HepG2 (cell line): ENCODE measurements around the gene CD151. TPM values are rescaled to one million over a fixed set of nuclear protein-coding genes. Genes with fewer than 3 reads are reported as not detected.
A peak's percentile ranks its signal among the peaks of the same experiment; 100 is the strongest.

Source experiments
- EEA1 ChIP-seq: sonication (generic); formaldehyde crosslinking; IDR thresholded peaks from 2 replicates; pipeline ENCODE4 v1.5.1; 2020; ENCODE audit warnings: mild to moderate bottlenecking, missing genetic modification reagents, borderline replicate concordance
- HMG20B ChIP-seq: conservative IDR thresholded peaks from 2 replicates; pipeline ENCODE4 v1.6.1; 2016; ENCODE audit warnings: missing genetic modification reagents, missing compliant biosample characterization
- NFIC ChIP-seq: IDR thresholded peaks from 2 replicates; pipeline ENCODE4 v1.6.1; 2012; ENCODE audit warnings: mild to moderate bottlenecking, low read length, inconsistent platforms
- ONECUT2 ChIP-seq: sonication (generic); formaldehyde crosslinking; IDR thresholded peaks from 2 replicates; pipeline ENCODE4 v1.4.0; 2020; ENCODE audit warnings: missing genetic modification reagents
- TAF1 ChIP-seq: sonication (generic); formaldehyde crosslinking; IDR thresholded peaks from 2 replicates; pipeline ENCODE4 v1.4.0; 2020; ENCODE audit warnings: missing genetic modification reagents
- ZNF468 ChIP-seq: sonication (generic); formaldehyde crosslinking; IDR thresholded peaks from 2 replicates; pipeline ENCODE4 v1.8.0; 2022; ENCODE audit warnings: mild to moderate bottlenecking, moderate library complexity, missing genetic modification reagents
- ZNF672 ChIP-seq: sonication (generic); formaldehyde crosslinking; IDR thresholded peaks from 2 replicates; pipeline ENCODE4 v1.8.1; 2022; ENCODE audit warnings: missing genetic modification reagents
- ZNF703 ChIP-seq: sonication (generic); formaldehyde crosslinking; IDR thresholded peaks from 2 replicates; pipeline ENCODE4 v1.5.1; 2020; ENCODE audit warnings: missing genetic modification reagents, mild to moderate bottlenecking, moderate library complexity, borderline replicate concordance
- ZNF878 ChIP-seq: sonication (generic); formaldehyde crosslinking; IDR thresholded peaks from 2 replicates; pipeline ENCODE4 v1.8.1; 2023; ENCODE audit warnings: mild to moderate bottlenecking, missing genetic modification reagents, moderate library complexity
- ZSCAN29 ChIP-seq: sonication (generic); formaldehyde crosslinking; conservative IDR thresholded peaks from 2 replicates; pipeline ENCODE4 v1.4.0; 2020; ENCODE audit warnings: mild to moderate bottlenecking, missing genetic modification reagents
- polyA plus RNA-seq, 8 experiments: library from polyadenylated mRNA; depleted of rRNA in 3 of 8; stranded (reverse) in 7 of 8; unstranded in 1 of 8; fragments of >200 nt; fragmentation: Illumina TruSeq in 4 of 8; extraction: Trizol in 4 of 8; gene quantifications; 2 replicates each; pipeline versions ENCODE4 v1.2.1 to v1.2.3, GENCODE V29; 2011 to 2016; ENCODE audit warnings: low read depth in 4 of 8, missing spikeins in 1 of 8, mixed read lengths in 1 of 8; ENCODE audit not compliant: insufficient read depth in 1 of 8
- total RNA-seq, 5 experiments: library from RNA; depleted of rRNA; stranded (reverse); fragments of >200 nt; fragmentation: Illumina TruSeq; extraction: Trizol; gene quantifications; 2 replicates each; pipeline ENCODE4 v1.2.3, GENCODE V29; 2016; ENCODE audit warnings: low read depth in 1 of 5
- TF ChIP-seq, protein P1 (sequence below): sonication (generic); formaldehyde crosslinking; IDR thresholded peaks from 2 replicates; pipeline ENCODE4 v1.5.1; 2020; ENCODE audit warnings: mild to moderate bottlenecking, missing genetic modification reagents, moderate library complexity
- TF ChIP-seq, protein P2 (sequence below): sonication (generic); formaldehyde crosslinking; IDR thresholded peaks from 2 replicates; pipeline ENCODE4 v1.8.0; 2022; ENCODE audit warnings: missing genetic modification reagents, mild to moderate bottlenecking, moderate library complexity, borderline replicate concordance
- TF ChIP-seq, protein P3 (sequence below): sonication (generic); formaldehyde crosslinking; conservative IDR thresholded peaks from 2 replicates; pipeline ENCODE4 v1.4.0; 2020; ENCODE audit warnings: missing genetic modification reagents
- TF ChIP-seq, protein P4 (sequence below): sonication (generic); formaldehyde crosslinking; IDR thresholded peaks from 2 replicates; pipeline ENCODE4 v1.5.1; 2020; ENCODE audit warnings: mild to moderate bottlenecking, moderate library complexity, missing genetic modification reagents
- TF ChIP-seq, protein P5 (sequence below): sonication (generic); formaldehyde crosslinking; IDR thresholded peaks from 2 replicates; pipeline ENCODE4 v1.4.0; 2020; ENCODE audit warnings: missing genetic modification reagents
- TF ChIP-seq, protein P6 (sequence below), 2 experiments: sonication (generic) in 1 of 2; formaldehyde crosslinking in 1 of 2; IDR thresholded peaks; 2 replicates each; pipeline versions ENCODE4 v1.4.0 to v1.6.1; 2018 to 2020; ENCODE audit warnings: missing genetic modification reagents in 2 of 2, borderline replicate concordance in 1 of 2, low read depth in 1 of 2, mild to moderate bottlenecking in 1 of 2, missing biosample characterization in 1 of 2
- TF ChIP-seq, protein P7 (sequence below): sonication (generic); formaldehyde crosslinking; IDR thresholded peaks from 2 replicates; pipeline ENCODE4 v1.5.0; 2020; ENCODE audit warnings: missing genetic modification reagents

Gene CD151
- total and polyA plus RNA-seq, 2 of the 13 experiments (the other 11 are each of a cell fraction or from before 2014, with no cell fraction given) = 125 to 197 TPM

DNA sequence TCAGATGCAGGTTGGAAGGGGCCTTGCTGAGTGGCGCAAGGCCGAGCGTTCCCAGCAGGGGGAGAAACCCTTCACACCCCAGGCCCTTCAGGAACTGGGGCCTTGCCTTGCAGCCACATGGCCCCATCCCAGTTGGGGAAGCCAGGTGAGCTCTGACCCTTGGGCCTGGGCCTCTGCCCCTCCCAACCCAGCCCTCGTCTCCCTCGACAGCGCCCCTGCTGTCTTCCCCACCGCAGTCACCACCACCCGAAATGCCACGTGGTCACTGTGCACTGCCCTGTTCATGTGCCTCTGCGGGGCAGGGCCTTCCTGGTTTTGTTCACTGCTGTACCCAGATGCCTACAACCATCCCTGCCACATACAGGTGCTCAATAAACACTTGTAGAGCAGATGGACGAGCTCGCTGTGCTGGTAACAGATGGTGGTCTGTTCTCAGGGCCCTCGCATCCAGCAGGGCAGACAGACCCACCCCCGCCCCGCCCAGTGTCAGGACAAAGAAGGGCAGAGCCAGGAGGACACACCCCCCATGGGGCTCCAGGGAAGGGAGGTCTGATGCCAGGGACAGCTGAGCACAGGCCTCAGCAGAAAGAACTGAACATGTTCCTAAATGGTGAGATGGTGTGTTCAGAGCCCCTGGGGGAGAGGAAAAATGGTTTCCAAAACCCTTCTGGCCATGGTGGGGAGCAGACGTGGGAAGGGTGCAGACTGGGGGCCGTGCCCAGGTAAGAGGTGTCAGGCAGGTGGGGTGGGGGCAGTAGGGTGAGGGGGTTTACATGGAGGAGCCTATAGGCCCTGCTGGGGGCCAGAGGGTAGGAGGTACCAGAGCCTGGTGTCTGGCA, 5.9 kb downstream of the CD151 start (continued):
- TF ChIP-seq ZNF468 (CRISPR knock-in tag) (no peak), ZNF878 (peak; percentile 73), EEA1 (CRISPR knock-in tag) (no peak), ZNF703 (no peak), TAF1 (CRISPR knock-in tag) (no peak), HMG20B (0 out of 2 replicates have a peak, but pooled peaks have one; percentile 42), ONECUT2 (CRISPR knock-in tag) (no peak), ZSCAN29 (no peak), NFIC (no peak), ZNF672 (CRISPR knock-in tag) (no peak)
- TF ChIP-seq, protein P1, sequence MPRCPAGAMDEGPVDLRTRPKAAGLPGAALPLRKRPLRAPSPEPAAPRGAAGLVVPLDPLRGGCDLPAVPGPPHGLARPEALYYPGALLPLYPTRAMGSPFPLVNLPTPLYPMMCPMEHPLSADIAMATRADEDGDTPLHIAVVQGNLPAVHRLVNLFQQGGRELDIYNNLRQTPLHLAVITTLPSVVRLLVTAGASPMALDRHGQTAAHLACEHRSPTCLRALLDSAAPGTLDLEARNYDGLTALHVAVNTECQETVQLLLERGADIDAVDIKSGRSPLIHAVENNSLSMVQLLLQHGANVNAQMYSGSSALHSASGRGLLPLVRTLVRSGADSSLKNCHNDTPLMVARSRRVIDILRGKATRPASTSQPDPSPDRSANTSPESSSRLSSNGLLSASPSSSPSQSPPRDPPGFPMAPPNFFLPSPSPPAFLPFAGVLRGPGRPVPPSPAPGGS (CRISPR knock-in tag) = no peak
- TF ChIP-seq, protein P2, sequence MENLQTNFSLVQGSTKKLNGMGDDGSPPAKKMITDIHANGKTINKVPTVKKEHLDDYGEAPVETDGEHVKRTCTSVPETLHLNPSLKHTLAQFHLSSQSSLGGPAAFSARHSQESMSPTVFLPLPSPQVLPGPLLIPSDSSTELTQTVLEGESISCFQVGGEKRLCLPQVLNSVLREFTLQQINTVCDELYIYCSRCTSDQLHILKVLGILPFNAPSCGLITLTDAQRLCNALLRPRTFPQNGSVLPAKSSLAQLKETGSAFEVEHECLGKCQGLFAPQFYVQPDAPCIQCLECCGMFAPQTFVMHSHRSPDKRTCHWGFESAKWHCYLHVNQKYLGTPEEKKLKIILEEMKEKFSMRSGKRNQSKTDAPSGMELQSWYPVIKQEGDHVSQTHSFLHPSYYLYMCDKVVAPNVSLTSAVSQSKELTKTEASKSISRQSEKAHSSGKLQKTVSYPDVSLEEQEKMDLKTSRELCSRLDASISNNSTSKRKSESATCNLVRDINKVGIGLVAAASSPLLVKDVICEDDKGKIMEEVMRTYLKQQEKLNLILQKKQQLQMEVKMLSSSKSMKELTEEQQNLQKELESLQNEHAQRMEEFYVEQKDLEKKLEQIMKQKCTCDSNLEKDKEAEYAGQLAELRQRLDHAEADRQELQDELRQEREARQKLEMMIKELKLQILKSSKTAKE (CRISPR knock-in tag) = 0 out of 2 replicates have a peak, but pooled peaks have one; percentile 38
- TF ChIP-seq, protein P3, sequence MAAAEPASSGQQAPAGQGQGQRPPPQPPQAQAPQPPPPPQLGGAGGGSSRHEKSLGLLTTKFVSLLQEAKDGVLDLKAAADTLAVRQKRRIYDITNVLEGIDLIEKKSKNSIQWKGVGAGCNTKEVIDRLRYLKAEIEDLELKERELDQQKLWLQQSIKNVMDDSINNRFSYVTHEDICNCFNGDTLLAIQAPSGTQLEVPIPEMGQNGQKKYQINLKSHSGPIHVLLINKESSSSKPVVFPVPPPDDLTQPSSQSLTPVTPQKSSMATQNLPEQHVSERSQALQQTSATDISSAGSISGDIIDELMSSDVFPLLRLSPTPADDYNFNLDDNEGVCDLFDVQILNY (CRISPR knock-in tag) = no peak
- TF ChIP-seq, protein P4, sequence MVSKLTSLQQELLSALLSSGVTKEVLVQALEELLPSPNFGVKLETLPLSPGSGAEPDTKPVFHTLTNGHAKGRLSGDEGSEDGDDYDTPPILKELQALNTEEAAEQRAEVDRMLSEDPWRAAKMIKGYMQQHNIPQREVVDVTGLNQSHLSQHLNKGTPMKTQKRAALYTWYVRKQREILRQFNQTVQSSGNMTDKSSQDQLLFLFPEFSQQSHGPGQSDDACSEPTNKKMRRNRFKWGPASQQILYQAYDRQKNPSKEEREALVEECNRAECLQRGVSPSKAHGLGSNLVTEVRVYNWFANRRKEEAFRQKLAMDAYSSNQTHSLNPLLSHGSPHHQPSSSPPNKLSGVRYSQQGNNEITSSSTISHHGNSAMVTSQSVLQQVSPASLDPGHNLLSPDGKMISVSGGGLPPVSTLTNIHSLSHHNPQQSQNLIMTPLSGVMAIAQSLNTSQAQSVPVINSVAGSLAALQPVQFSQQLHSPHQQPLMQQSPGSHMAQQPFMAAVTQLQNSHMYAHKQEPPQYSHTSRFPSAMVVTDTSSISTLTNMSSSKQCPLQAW = no peak
- TF ChIP-seq, protein P5, sequence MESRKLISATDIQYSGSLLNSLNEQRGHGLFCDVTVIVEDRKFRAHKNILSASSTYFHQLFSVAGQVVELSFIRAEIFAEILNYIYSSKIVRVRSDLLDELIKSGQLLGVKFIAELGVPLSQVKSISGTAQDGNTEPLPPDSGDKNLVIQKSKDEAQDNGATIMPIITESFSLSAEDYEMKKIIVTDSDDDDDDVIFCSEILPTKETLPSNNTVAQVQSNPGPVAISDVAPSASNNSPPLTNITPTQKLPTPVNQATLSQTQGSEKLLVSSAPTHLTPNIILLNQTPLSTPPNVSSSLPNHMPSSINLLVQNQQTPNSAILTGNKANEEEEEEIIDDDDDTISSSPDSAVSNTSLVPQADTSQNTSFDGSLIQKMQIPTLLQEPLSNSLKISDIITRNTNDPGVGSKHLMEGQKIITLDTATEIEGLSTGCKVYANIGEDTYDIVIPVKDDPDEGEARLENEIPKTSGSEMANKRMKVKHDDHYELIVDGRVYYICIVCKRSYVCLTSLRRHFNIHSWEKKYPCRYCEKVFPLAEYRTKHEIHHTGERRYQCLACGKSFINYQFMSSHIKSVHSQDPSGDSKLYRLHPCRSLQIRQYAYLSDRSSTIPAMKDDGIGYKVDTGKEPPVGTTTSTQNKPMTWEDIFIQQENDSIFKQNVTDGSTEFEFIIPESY (CRISPR knock-in tag) = peak; percentile 97
- TF ChIP-seq, protein P6, sequence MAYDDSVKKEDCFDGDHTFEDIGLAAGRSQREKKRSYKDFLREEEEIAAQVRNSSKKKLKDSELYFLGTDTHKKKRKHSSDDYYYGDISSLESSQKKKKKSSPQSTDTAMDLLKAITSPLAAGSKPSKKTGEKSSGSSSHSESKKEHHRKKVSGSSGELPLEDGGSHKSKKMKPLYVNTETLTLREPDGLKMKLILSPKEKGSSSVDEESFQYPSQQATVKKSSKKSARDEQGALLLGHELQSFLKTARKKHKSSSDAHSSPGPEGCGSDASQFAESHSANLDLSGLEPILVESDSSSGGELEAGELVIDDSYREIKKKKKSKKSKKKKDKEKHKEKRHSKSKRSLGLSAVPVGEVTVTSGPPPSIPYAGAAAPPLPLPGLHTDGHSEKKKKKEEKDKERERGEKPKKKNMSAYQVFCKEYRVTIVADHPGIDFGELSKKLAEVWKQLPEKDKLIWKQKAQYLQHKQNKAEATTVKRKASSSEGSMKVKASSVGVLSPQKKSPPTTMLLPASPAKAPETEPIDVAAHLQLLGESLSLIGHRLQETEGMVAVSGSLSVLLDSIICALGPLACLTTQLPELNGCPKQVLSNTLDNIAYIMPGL (CRISPR knock-in tag; IDR thresholded peaks at IDR 0.05; ENCODE audit: borderline replicate concordance in 1 of 2, low read depth in 1 of 2) = peak; percentile 65 to 86
- TF ChIP-seq, protein P7, sequence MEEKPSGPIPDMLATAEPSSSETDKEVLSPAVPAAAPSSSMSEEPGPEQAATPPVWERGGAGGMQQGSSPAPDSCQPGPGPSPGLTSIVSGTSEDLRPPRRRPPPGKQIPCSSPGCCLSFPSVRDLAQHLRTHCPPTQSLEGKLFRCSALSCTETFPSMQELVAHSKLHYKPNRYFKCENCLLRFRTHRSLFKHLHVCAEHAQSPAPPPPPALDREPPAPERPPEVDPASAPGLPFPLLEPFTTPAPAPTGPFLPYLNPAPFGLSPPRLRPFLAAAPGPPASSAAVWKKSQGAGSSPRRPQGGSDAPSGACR = peak; percentile 78; the same call in 1 of the 2 replicates
